Nephron progenitor cell (in vitro differentiated cells): ENCODE results near the gene LARGE1.

Source experiments
- DNase-seq: peaks from one replicate; pipeline ENCODE4 v3.0.0; 2021
- H3K27ac Mint-ChIP-seq: 2 replicates; pipeline ENCODE4 v1.8.0; 2021; ENCODE audit warnings: mild to moderate bottlenecking, moderate library complexity, mixed read lengths
- H3K27me3 Mint-ChIP-seq: 2 replicates; pipeline ENCODE4 v1.8.0; 2021; ENCODE audit warnings: mild to moderate bottlenecking, low read depth, mixed read lengths; ENCODE audit not compliant: poor library complexity
- H3K36me3 Mint-ChIP-seq: 2 replicates; pipeline ENCODE4 v1.8.0; 2021; ENCODE audit warnings: low read depth, mixed read lengths
- H3K4me1 Mint-ChIP-seq: 2 replicates; pipeline ENCODE4 v1.8.0; 2021; ENCODE audit warnings: mixed read lengths
- H3K4me3 Mint-ChIP-seq: 2 replicates; pipeline ENCODE4 v1.8.0; 2021; ENCODE audit warnings: mild to moderate bottlenecking, moderate library complexity, mixed read lengths
- H3K9me3 Mint-ChIP-seq: 2 replicates; pipeline ENCODE4 v1.8.0; 2021; ENCODE audit warnings: mild to moderate bottlenecking, moderate library complexity, mixed read lengths
- CTCF ChIP-seq: fragments of 200-600 bp; sonication (generic); IDR thresholded peaks from 2 replicates; pipeline ENCODE4 v1.5.0; 2021; ENCODE audit warnings: antibody characterized with exemption

LARGE1 gene

GRCh38 chr22:33330534-33330933 is 589.7 kb downstream of the LARGE1 start:
- Mint-ChIP-seq H3K36me3 (peaks cover 18% of the 10 kb centered on the region), H3K4me3 (no peak overlapping the region), H3K4me1 (peaks cover 8% of the 10 kb centered on the region), H3K27ac (no peak overlapping the region), H3K27me3 (peaks cover 5% of the 10 kb centered on the region), H3K9me3 (no peaks in the 10 kb centered on the region)
- no peak for DNase-seq
- no peak for TF ChIP-seq CTCF

DNA sequence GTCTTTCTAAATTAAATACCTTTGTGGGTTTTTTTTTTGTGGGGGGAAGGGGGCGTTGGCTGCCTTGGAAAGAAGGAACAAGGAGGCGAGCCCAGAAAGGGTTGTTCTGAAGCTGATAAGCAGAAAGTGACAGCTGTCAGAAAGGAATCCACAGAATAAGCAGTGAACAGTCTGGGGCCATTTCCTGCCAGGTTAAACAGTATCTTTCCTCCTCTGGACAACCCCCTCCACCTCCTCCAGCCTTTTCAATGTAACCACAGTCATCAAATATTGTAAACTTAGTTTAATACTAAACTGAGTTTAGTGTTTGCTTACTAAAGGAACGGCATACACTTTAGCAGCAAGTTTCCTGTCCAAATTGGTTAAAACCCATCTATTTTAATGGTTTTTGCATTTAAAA is 590.9 kb downstream of the LARGE1 start:
- no peak for DNase-seq
- no peak overlapping the region for H3K27ac Mint-ChIP-seq

DNA sequence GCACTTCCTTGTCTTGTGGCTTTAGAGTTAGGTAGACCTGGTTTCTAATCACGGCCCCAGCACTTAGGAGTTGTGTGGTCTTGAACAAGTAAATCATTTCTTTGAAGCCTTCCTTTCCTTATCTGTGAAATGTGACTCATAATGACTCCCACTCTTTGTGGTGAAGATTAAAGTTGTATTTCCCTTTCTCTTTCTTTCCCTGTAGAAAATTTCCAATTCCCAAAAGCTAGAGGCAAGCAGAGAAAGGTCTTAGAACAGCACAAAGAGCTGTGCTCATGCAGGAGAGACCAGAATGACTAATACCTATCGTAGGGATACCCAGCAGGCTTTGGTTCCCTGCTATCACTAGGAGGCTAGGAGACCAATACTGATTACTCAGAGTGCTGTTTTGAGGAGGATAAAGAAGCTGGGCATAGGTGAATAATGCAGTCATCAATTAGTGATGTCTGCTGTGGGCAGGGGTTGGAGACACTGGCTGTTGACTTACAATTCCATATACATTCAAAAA is 591.4 kb downstream of the LARGE1 start:
- H3K36me3 Mint-ChIP-seq: peaks cover 16% of the 10 kb centered on the region
- no peaks in the 10 kb centered on the region for H3K9me3 Mint-ChIP-seq
- no peak for DNase-seq
- no peak overlapping the region for H3K27ac Mint-ChIP-seq
- no peak for TF ChIP-seq CTCF
- peaks cover 5% of the 10 kb centered on the region for H3K27me3 Mint-ChIP-seq
- H3K4me1 Mint-ChIP-seq: no peaks in the 10 kb centered on the region
- no peak overlapping the region for H3K4me3 Mint-ChIP-seq

More for the DNA sequence above, 590.9 kb downstream of the LARGE1 start:
- peaks cover 2% of the 10 kb centered on the region for H3K4me1 Mint-ChIP-seq
- H3K4me3 Mint-ChIP-seq: no peak overlapping the region
- H3K9me3 Mint-ChIP-seq: no peaks in the 10 kb centered on the region
- TF ChIP-seq CTCF: no peak
- peaks cover 5% of the 10 kb centered on the region for H3K27me3 Mint-ChIP-seq
- peaks cover 16% of the 10 kb centered on the region for H3K36me3 Mint-ChIP-seq

- H3K4me1 Mint-ChIP-seq: no peaks in the 10 kb centered on the region
- H3K27ac Mint-ChIP-seq: no peak overlapping the region
- H3K36me3 Mint-ChIP-seq: peaks cover 9% of the 10 kb centered on the region
- TF ChIP-seq CTCF: no peak
- no peak overlapping the region for H3K4me3 Mint-ChIP-seq
- no peaks in the 10 kb centered on the region for H3K27me3 Mint-ChIP-seq
- DNase-seq: no peak
- no peaks in the 10 kb centered on the region for H3K9me3 Mint-ChIP-seq
These were observed 592.9 kb downstream of the LARGE1 start for GRCh38 chr22:33327348-33327860.

- no peak for DNase-seq
- TF ChIP-seq CTCF: no peak
- Mint-ChIP-seq H3K36me3 (peaks cover 3% of the 10 kb centered on the region), H3K4me3 (no peak overlapping the region), H3K9me3 (no peaks in the 10 kb centered on the region), H3K27ac (no peak overlapping the region), H3K27me3 (no peaks in the 10 kb centered on the region), H3K4me1 (no peaks in the 10 kb centered on the region)
These were observed 593.6 kb downstream of the LARGE1 start for GRCh38 chr22:33326540-33327295.
